B cell (primary cell): ENCODE data around the gene SMAD2.
"Not testable (repeated sequence)": the region's sequence is repeated elsewhere in the genome, so short reads cannot be mapped to it uniquely, and the experiment has no call there.

Experiments used
- CTCF ChIP-seq: fragments of 200-600 bp; IDR thresholded peaks from one replicate; pipeline ENCODE4 v1.8.0; 2022; ENCODE audit warnings: antibody characterized with exemption, mild to moderate bottlenecking
- EZH2 ChIP-seq: IDR thresholded peaks from 2 replicates; pipeline ENCODE4 v1.6.1; 2012; ENCODE audit warnings: borderline replicate concordance, low read depth, mild to moderate bottlenecking, moderate library complexity, low read length; ENCODE audit not compliant: insufficient read depth, poor library complexity, severe bottlenecking

- not testable (repeated sequence) for TF ChIP-seq CTCF, EZH2
Observed at GRCh38 chr18:47961003-47961402, 30.5 kb upstream of the SMAD2 start.
